Colonic mucosa (tissue), 4 donors: ENCODE results near the gene SH2D3C. TPM values are rescaled to one million over a fixed set of nuclear protein-coding genes. Genes with fewer than 3 reads are reported as not detected.

Experiments used
- DNase-seq: peaks from one replicate; pipeline ENCODE4 v3.0.0-alpha.2; 2020
- H3K27ac ChIP-seq: fragments of 200-600 bp; one replicate; pipeline ENCODE4 v1.8.0; 2021
- H3K27me3 ChIP-seq: fragments of 200-600 bp; one replicate; pipeline ENCODE4 v1.8.0; 2021
- H3K36me3 ChIP-seq: fragments of 200-600 bp; one replicate; pipeline ENCODE4 v1.8.0; 2021
- H3K4me1 ChIP-seq: fragments of 200-600 bp; one replicate; pipeline ENCODE4 v1.8.0; 2021; ENCODE audit warnings: mild to moderate bottlenecking
- H3K4me3 ChIP-seq: fragments of 200-600 bp; one replicate; pipeline ENCODE4 v1.8.0; 2021
- H3K9ac ChIP-seq, 2 donors: one replicate each; pipeline ENCODE4 v1.7.0; 2013; ENCODE audit warnings: control low read depth in 2 of 2, low read depth in 2 of 2, low read length in 2 of 2
- H3K9me3 ChIP-seq: fragments of 200-600 bp; one replicate; pipeline ENCODE4 v1.8.0; 2021
- intact Hi-C: fragments of 100-400 bp; cut with DNase I; formaldehyde crosslinking; loops from one replicate; pipeline ENCODE4 v1.14.1; 2022
- total RNA-seq, 2 donors: library from RNA; stranded (reverse); fragmentation: NEBNext Ultra II Directional in 1 of 2; extraction: Animal tissue kit (Norgen Biotek cat#: 25700) in 1 of 2; gene quantifications; one replicate each; pipeline ENCODE4 v1.2.1, GENCODE V29; 2021
- TF ChIP-seq, protein P1 (sequence below): fragments of 200-600 bp; IDR thresholded peaks from one replicate; pipeline ENCODE4 v1.8.0; 2022; ENCODE audit warnings: antibody characterized with exemption, mild to moderate bottlenecking
- donor health status: healthy.
- donor health status: DM: no; HTN: no; CAD: no.
- donor health status: DM: no; HTN: no; CAD: no.

The SH2D3C gene
- total RNA-seq, 2 donors from 2014 or later, result 3.5 TPM

- Histone ChIP-seq H3K9me3 (no peaks in the 10 kb centered on the region), H3K27me3 (no peaks in the 10 kb centered on the region), H3K9ac (peak overlapping the region; percentile 35 to 41), H3K4me3 (peak overlapping the region; percentile 11), H3K27ac (no peak overlapping the region), H3K36me3 (no peaks in the 10 kb centered on the region), H3K4me1 (peaks cover 3% of the 10 kb centered on the region)
- DNase-seq, result no peak
- TF ChIP-seq, protein P1, sequence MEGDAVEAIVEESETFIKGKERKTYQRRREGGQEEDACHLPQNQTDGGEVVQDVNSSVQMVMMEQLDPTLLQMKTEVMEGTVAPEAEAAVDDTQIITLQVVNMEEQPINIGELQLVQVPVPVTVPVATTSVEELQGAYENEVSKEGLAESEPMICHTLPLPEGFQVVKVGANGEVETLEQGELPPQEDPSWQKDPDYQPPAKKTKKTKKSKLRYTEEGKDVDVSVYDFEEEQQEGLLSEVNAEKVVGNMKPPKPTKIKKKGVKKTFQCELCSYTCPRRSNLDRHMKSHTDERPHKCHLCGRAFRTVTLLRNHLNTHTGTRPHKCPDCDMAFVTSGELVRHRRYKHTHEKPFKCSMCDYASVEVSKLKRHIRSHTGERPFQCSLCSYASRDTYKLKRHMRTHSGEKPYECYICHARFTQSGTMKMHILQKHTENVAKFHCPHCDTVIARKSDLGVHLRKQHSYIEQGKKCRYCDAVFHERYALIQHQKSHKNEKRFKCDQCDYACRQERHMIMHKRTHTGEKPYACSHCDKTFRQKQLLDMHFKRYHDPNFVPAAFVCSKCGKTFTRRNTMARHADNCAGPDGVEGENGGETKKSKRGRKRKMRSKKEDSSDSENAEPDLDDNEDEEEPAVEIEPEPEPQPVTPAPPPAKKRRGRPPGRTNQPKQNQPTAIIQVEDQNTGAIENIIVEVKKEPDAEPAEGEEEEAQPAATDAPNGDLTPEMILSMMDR, result no peak
- intact Hi-C loops, result loop anchor here (10.0 kb wide), 1 partner anchor 66 kb away; the partner anchor contains the start of gene AK1
Measured at GRCh38 chr9:127809002-127809539, 30.6 kb upstream of the SH2D3C start.

GRCh38 chr9:127808347-127809001 is 30.0 kb upstream of the SH2D3C start:
- intact Hi-C loops, result loop anchor here (10.0 kb wide), 1 partner anchor 66 kb away; the partner anchor contains the start of gene AK1
- Histone ChIP-seq H3K36me3 (no peaks in the 10 kb centered on the region), H3K9ac (no peak overlapping the region)

DNA sequence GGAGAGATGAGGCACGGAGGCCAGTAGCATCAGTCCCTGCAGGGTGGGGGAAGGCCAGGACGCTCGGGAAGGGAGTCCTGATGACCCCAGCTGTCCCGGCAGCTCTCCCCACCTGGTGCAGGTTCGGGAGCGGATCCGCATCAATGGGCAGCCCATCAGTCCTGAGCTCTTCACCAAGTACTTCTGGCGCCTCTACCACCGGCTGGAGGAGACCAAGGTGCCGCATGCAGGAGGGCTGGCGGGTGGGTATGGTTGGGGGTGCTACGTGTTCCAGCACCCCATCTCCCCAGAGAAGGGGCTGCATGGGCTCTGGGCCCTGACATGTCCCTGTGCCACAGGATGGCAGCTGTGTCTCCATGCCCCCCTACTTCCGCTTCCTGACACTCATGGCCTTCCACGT is 28.4 kb upstream of the SH2D3C start:
- TF ChIP-seq, protein P1, result no peak
- Histone ChIP-seq H3K9me3 (no peaks in the 10 kb centered on the region), H3K4me3 (no peak overlapping the region), H3K9ac (no peak overlapping the region), H3K27ac (no peak overlapping the region), H3K27me3 (no peaks in the 10 kb centered on the region), H3K36me3 (no peaks in the 10 kb centered on the region), H3K4me1 (peaks cover 10% of the 10 kb centered on the region)
- intact Hi-C loops, result loop anchor here (10.0 kb wide), 1 partner anchor 68 kb away; the partner anchor contains the start of gene AK1
- no peak for DNase-seq

More at GRCh38 chr9:127808347-127809001, 30.0 kb upstream of the SH2D3C start:
- no peak for DNase-seq
- Histone ChIP-seq H3K27me3 (no peaks in the 10 kb centered on the region), H3K4me3 (no peak overlapping the region), H3K27ac (no peak overlapping the region), H3K9me3 (no peaks in the 10 kb centered on the region), H3K4me1 (peaks cover 9% of the 10 kb centered on the region)
- TF ChIP-seq, protein P1, result no peak

GRCh38 chr9:127805620-127806019 is 27.2 kb upstream of the SH2D3C start:
- no peak overlapping the region for H3K9ac ChIP-seq
- no peak overlapping the region for H3K27ac ChIP-seq
- intact Hi-C loops, result loop anchor here (10.0 kb wide), 1 partner anchor 69 kb away; the partner anchor contains the start of gene AK1
- H3K4me1 ChIP-seq, result peaks cover 10% of the 10 kb centered on the region
- H3K27me3 ChIP-seq, result no peaks in the 10 kb centered on the region
- H3K9me3 ChIP-seq, result no peaks in the 10 kb centered on the region
- TF ChIP-seq, protein P1, result peak; percentile 31
- H3K4me3 ChIP-seq, result no peak overlapping the region
- H3K36me3 ChIP-seq, result no peaks in the 10 kb centered on the region
- DNase-seq, result peak; percentile 49

- Histone ChIP-seq H3K36me3 (no peaks in the 10 kb centered on the region), H3K9ac (peak overlapping the region; percentile 84 to 89), H3K4me1 (peaks cover 10% of the 10 kb centered on the region), H3K4me3 (peak overlapping the region; percentile 53), H3K27ac (peak overlapping the region; percentile 87), H3K27me3 (no peaks in the 10 kb centered on the region), H3K9me3 (no peaks in the 10 kb centered on the region)
- TF ChIP-seq, protein P1, result no peak
- intact Hi-C loops, result loop anchor here (10.0 kb wide), 1 partner anchor 71 kb away; the partner anchor contains the start of gene AK1
- DNase-seq, result peak; percentile 70
Measured at GRCh38 chr9:127803507-127804352, 25.3 kb upstream of the SH2D3C start.
